A673 (cell line): ENCODE data around the gene ZFR. TPM values are rescaled to one million over a fixed set of nuclear protein-coding genes. Genes with fewer than 3 reads are reported as not detected.
"Not testable (repeated sequence)": the region's sequence is repeated elsewhere in the genome, so short reads cannot be mapped to it uniquely, and the experiment has no call there.

Source experiments
- BruUV-seq: library from RNA; stranded (reverse); fragments of 400-500 nt; replicated peaks from 2 replicates; lab custom pipeline; 2021; lab: Mats Ljungman, UMichigan
- CTCF ChIA-PET: fragments of 300-600 bp; sonication (Branson Sonifier 250); formaldehyde crosslinking; loops from one replicate; lab custom pipeline; 2022; ENCODE audit warnings: antibody characterized with exemption; lab: Charles Lee
- POLR2A ChIA-PET: fragments of 300-600 bp; sonication (Branson Sonifier 250); formaldehyde crosslinking; loops from one replicate; lab custom pipeline; 2022; ENCODE audit warnings: antibody characterized with exemption; ENCODE audit not compliant: low non-redundant PET; lab: Charles Lee
- DNase-seq: peaks from one replicate; pipeline ENCODE4 v3.0.0-alpha.2; 2015; ENCODE audit warnings: low spot score
- H3K27ac ChIP-seq: fragments of 200-600 bp; sonication (generic); 2 replicates; pipeline ENCODE4 v1.5.1; 2016; ENCODE audit warnings: mixed run types, low read depth, mild to moderate bottlenecking, mixed read lengths, antibody characterized with exemption, low read length; ENCODE audit not compliant: poor library complexity, severe bottlenecking
- H3K27me3 ChIP-seq: fragments of 200-600 bp; sonication (generic); replicated peaks from 2 replicates; pipeline ENCODE4 v1.6.1; 2017; ENCODE audit warnings: mixed run types, low read depth, mild to moderate bottlenecking, mixed read lengths, antibody characterized with exemption, low read length; ENCODE audit not compliant: insufficient read depth, poor library complexity
- H3K36me3 ChIP-seq: fragments of 200-600 bp; sonication (generic); 2 replicates; pipeline ENCODE4 v1.6.1; 2016; ENCODE audit warnings: mixed run types, mild to moderate bottlenecking, mixed read lengths, antibody characterized with exemption, low read length; ENCODE audit not compliant: insufficient read depth, poor library complexity, severe bottlenecking
- H3K4me1 ChIP-seq: fragments of 200-600 bp; sonication (generic); 2 replicates; pipeline ENCODE4 v1.6.1; 2017; ENCODE audit warnings: mixed run types, mild to moderate bottlenecking, mixed read lengths, antibody characterized with exemption, low read length; ENCODE audit not compliant: insufficient read depth, poor library complexity, severe bottlenecking
- H3K4me3 ChIP-seq: fragments of 200-600 bp; sonication (generic); 2 replicates; pipeline ENCODE4 v1.5.1; 2016; ENCODE audit warnings: low read depth, mixed run types, mild to moderate bottlenecking, mixed read lengths, low read length; ENCODE audit not compliant: poor library complexity, severe bottlenecking
- H3K9me3 ChIP-seq: fragments of 200-600 bp; sonication (generic); 2 replicates; pipeline ENCODE4 v1.6.1; 2016; ENCODE audit warnings: mixed run types, low read depth, mild to moderate bottlenecking, mixed read lengths, antibody characterized with exemption, low read length; ENCODE audit not compliant: poor library complexity, severe bottlenecking
- CTCF ChIP-seq: fragments of 300-800, 200-600 bp; sonication (generic); conservative IDR thresholded peaks from 2 replicates; pipeline ENCODE4 v1.5.1; 2017; ENCODE audit warnings: low read depth, mild to moderate bottlenecking, antibody characterized with exemption, low read length, moderate library complexity, mixed read lengths
- EZH2 ChIP-seq: fragments of 200-600 bp; sonication (generic); IDR thresholded peaks from 2 replicates; pipeline ENCODE4 v1.6.1; 2017; ENCODE audit warnings: borderline replicate concordance, low read depth, mild to moderate bottlenecking, mixed read lengths, antibody characterized with exemption, low read length; ENCODE audit not compliant: poor library complexity, severe bottlenecking
- intact Hi-C: fragments of 100-400 bp; cut with micrococcal nuclease; formaldehyde crosslinking; loops from one replicate; pipeline ENCODE4 v1.10.0; 2022; ENCODE audit not compliant: unreplicated experiment
- total RNA-seq: library from RNA; stranded (reverse); gene quantifications from 2 replicates; pipeline ENCODE4 v1.2.3, GENCODE V29; 2021

ZFR gene
- total RNA-seq, 1 experiment from 2014 or later: 110 TPM

GRCh38 chr5:32455311-32455710, 10.8 kb upstream of the ZFR start:
- TF ChIP-seq EZH2: no peak
- TF ChIP-seq CTCF: no peak

GRCh38 chr5:32454821-32455220, 10.3 kb upstream of the ZFR start:
- H3K9me3 ChIP-seq: no peaks in the 10 kb centered on the region
- ChIA-PET CTCF (no interaction called here), POLR2A (no interaction called here)
- no peak for TF ChIP-seq EZH2
- no peak for TF ChIP-seq CTCF
- no TSS peak for BruUV-seq
- intact Hi-C loops: no loop called here
- H3K4me3 ChIP-seq: no peak overlapping the region
- no peak for DNase-seq
- H3K27me3 ChIP-seq: no peaks in the 10 kb centered on the region
- no peaks in the 10 kb centered on the region for H3K4me1 ChIP-seq
- H3K27ac ChIP-seq: no peak overlapping the region
- H3K36me3 ChIP-seq: no peaks in the 10 kb centered on the region

More at GRCh38 chr5:32455311-32455710, 10.8 kb upstream of the ZFR start:
- intact Hi-C loops: no loop called here
- no TSS peak for BruUV-seq
- no peaks in the 10 kb centered on the region for H3K27me3 ChIP-seq
- CTCF ChIA-PET: no interaction called here
- no peak overlapping the region for H3K27ac ChIP-seq
- POLR2A ChIA-PET: no interaction called here
- no peaks in the 10 kb centered on the region for H3K9me3 ChIP-seq
- H3K36me3 ChIP-seq: no peaks in the 10 kb centered on the region
- H3K4me1 ChIP-seq: no peaks in the 10 kb centered on the region
- no peak for DNase-seq
- H3K4me3 ChIP-seq: no peak overlapping the region

GRCh38 chr5:32453916-32454315, 9.4 kb upstream of the ZFR start:
- intact Hi-C loops: no loop called here
- no TSS peak for BruUV-seq
- H3K4me1 ChIP-seq: no peaks in the 10 kb centered on the region
- ChIA-PET CTCF (no interaction called here), POLR2A (no interaction called here)
- H3K9me3 ChIP-seq: no peaks in the 10 kb centered on the region
- no peak overlapping the region for H3K4me3 ChIP-seq
- H3K27ac ChIP-seq: no peak overlapping the region
- DNase-seq: no peak
- no peaks in the 10 kb centered on the region for H3K36me3 ChIP-seq
- no peak for TF ChIP-seq EZH2
- no peak for TF ChIP-seq CTCF
- no peaks in the 10 kb centered on the region for H3K27me3 ChIP-seq

- H3K36me3 ChIP-seq, POLR2A ChIA-PET, DNase-seq, H3K27me3 ChIP-seq, H3K4me1 ChIP-seq, intact Hi-C loops, H3K9me3 ChIP-seq, BruUV-seq, CTCF ChIA-PET, H3K4me3 ChIP-seq, H3K27ac ChIP-seq: not testable (repeated sequence)
Measured at GRCh38 chr5:32452316-32452715, 7.8 kb upstream of the ZFR start.
